C4-2B (cell line): ENCODE results near the gene KRT1.

Experiments
- ZFX ChIP-seq: fragments of 450-650 bp; IDR thresholded peaks from 2 replicates; pipeline ENCODE4 v1.6.1; 2017
- TF ChIP-seq, protein P1 (sequence below): fragments of 450-650 bp; conservative IDR thresholded peaks from 2 replicates; pipeline ENCODE4 v1.5.1; 2017; ENCODE audit warnings: mild to moderate bottlenecking

DNA sequence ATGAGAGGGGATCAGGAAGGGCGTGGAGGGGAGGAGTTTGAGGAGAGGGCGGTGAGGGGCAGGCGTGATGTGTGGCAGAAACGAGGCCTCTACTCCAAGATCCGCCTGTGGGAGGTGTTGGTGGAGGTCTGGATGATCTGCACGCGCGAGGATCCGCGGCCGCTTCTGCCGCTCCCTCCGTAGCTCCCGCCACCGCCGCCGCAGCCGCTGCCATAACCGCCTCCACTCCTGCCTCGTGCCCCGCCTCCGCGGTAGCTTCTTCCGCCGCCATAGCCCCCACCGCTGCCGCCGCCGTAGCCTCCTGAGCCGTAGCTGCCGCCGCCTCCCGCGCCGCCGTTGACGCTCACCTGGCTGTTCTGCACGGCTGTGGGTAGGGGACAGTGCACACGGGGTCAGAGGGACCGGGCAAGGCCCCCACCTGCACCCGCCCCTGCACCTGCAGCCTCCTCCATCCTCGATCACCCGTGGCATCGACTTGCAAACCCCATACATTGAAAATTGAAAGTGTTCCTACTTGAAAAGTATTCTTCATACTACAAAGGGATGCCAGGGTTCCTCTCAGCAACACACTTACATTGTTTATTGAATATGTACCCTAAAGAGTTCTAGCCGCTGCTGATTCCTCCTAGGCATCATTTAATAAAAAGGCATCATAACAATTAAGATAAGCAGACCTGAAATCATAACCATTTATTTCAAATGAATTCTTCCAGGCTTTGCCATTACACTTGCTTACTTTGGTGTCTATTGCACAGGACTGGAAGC, 11.1 kb upstream of the KRT1 start:
- TF ChIP-seq, protein P1, sequence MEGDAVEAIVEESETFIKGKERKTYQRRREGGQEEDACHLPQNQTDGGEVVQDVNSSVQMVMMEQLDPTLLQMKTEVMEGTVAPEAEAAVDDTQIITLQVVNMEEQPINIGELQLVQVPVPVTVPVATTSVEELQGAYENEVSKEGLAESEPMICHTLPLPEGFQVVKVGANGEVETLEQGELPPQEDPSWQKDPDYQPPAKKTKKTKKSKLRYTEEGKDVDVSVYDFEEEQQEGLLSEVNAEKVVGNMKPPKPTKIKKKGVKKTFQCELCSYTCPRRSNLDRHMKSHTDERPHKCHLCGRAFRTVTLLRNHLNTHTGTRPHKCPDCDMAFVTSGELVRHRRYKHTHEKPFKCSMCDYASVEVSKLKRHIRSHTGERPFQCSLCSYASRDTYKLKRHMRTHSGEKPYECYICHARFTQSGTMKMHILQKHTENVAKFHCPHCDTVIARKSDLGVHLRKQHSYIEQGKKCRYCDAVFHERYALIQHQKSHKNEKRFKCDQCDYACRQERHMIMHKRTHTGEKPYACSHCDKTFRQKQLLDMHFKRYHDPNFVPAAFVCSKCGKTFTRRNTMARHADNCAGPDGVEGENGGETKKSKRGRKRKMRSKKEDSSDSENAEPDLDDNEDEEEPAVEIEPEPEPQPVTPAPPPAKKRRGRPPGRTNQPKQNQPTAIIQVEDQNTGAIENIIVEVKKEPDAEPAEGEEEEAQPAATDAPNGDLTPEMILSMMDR: no peak
- no peak for TF ChIP-seq ZFX
